Heart left ventricle (tissue), 16 donors: ENCODE data around the gene GRIK1. TPM values are rescaled to one million over a fixed set of nuclear protein-coding genes. Genes with fewer than 3 reads are reported as not detected.

ENCODE experiments used
- ATAC-seq, 4 donors: fragments of 200-7000 bp; cut with Tn5 transposase; one replicate each; pipeline ENCODE4 v1.9.1; 2020 to 2022; ENCODE audit warnings: moderate library complexity in 4 of 4, mild to moderate bottlenecking in 3 of 4, moderate number of reproducible peaks in 1 of 4
- DNase-seq, 5 donors: peaks; one replicate each; pipeline ENCODE4 v3.0.0-alpha.2; 2020
- H3K27ac ChIP-seq, 12 donors: fragments of 200-600 bp; sonication (generic) in 4 of 12; one replicate each; pipeline versions ENCODE4 v1.5.0 to v1.8.0; 2016 to 2022; ENCODE audit warnings: mild to moderate bottlenecking in 2 of 12
- H3K27me3 ChIP-seq, 9 donors: fragments of 200-600 bp; sonication (generic) in 2 of 9; one replicate each; pipeline versions ENCODE4 v1.5.1 to v1.8.0; 2016 to 2022; ENCODE audit warnings: mild to moderate bottlenecking in 3 of 9
- H3K36me3 ChIP-seq, 9 donors: fragments of 200-600 bp; sonication (generic) in 2 of 9; one replicate each; pipeline versions ENCODE4 v1.5.0 to v1.8.0; 2018 to 2022; ENCODE audit warnings: mild to moderate bottlenecking in 2 of 9
- H3K4me1 ChIP-seq, 12 donors: fragments of 200-600 bp; sonication (generic) in 4 of 12; one replicate each; pipeline versions ENCODE4 v1.5.0 to v1.8.0; 2016 to 2022; ENCODE audit warnings: mild to moderate bottlenecking in 3 of 12
- H3K4me3 ChIP-seq, 12 donors: fragments of 200-600 bp; sonication (generic) in 4 of 12; one replicate each; pipeline versions ENCODE4 v1.5.0 to v1.8.0; 2017 to 2022; ENCODE audit warnings: mild to moderate bottlenecking in 9 of 12, moderate library complexity in 4 of 12
- H3K9me3 ChIP-seq, 12 donors: fragments of 200-600 bp; sonication (generic) in 4 of 12; one replicate each; pipeline versions ENCODE4 v1.5.0 to v1.8.0; 2016 to 2022; ENCODE audit warnings: mild to moderate bottlenecking in 1 of 12
- CTCF ChIP-seq, 12 donors: fragments of 200-600 bp; sonication (generic) in 4 of 12; IDR thresholded peaks; one replicate each; pipeline versions ENCODE4 v1.5.0 to v1.8.0; 2018 to 2022; ENCODE audit warnings: antibody characterized with exemption in 12 of 12, mild to moderate bottlenecking in 5 of 12
- POLR2A ChIP-seq, 2 donors: fragments of 450-650 bp; IDR thresholded peaks; one replicate each; pipeline ENCODE4 v1.6.1; 2017; ENCODE audit warnings: antibody characterized with exemption in 2 of 2, mild to moderate bottlenecking in 2 of 2, moderate library complexity in 2 of 2
- WGBS, 4 donors: extraction: QIAGEN DNeasy Blood & Tissue Kit in 2 of 4; methylation state at CpG; one replicate each; pipeline versions ENCODE4 v1.1.5 to v1.1.7; 2013 to 2018; 5-methylcytosine and 5-hydroxymethylcytosine counted together
- intact Hi-C, 10 donors: fragments of 100-400 bp; cut with DNase I; formaldehyde crosslinking; loops; one replicate each; pipeline versions ENCODE4 v1.11.1 to v1.14.2; 2022
- polyA plus RNA-seq, 2 donors: library from polyadenylated mRNA; stranded (reverse); fragments of 200-250 nt; gene quantifications; one replicate each; pipeline ENCODE4 v1.2.3, GENCODE V29; 2013
- total RNA-seq, 9 donors: library from RNA; depleted of rRNA in 2 of 9; stranded (reverse); fragments of >200 nt in 2 of 9; fragmentation: NEBNext Ultra II Directional in 3 of 9; extraction: Animal tissue kit (Norgen Biotek cat#: 25700) in 3 of 9; gene quantifications; one replicate each; pipeline versions ENCODE4 v1.1.0 to v1.2.4, GENCODE V29; 2016 to 2023
- donor health status: ischemic (EF 13 %, LVEDD 7.1; RV severe dilation, severe dysfunction).
- donor health status: healthy with polysubstance abuse.
- donor health status: DM: no; HTN: yes; CAD: no.
- donor health status: DM: no; HTN: no; CAD: no.
- donor health status: ischemic (EF 25% LVEDD 6.9; RV normal size, moderate dysfunction).
- donor health status: ischemic (EF 25% LVEDD 5.7; RV mildly dilated, moderate dysfunction).
- donor health status: healthy.
- donor health status: DM: yes; HTN: yes; CAD: no.
- donor health status: ischemic (EF 35%, LVEDD 5.7; RV mildly dilated, moderate dysfunction).
- donor health status: nonischemic (EF 11% LVEDD 7.7; RV severe dilation, severe dysfunction).
- donor health status: DM: yes; HTN: yes; CAD: no.
- donor health status: PGD.
- donor health status: ischemic (EF 29% LVEDD 5.4; RV normal size, mild dysfunction).
- donor health status: nonischemic (EF 23%, LVEDD 6.1; RV moderate dilation, normal function).

GRIK1 gene
- total and polyA plus RNA-seq, 11 donors, result 0.12 TPM; not detected in 10

GRCh38 chr21:29637134-29637533 lies 302.7 kb downstream of the GRIK1 start:
- no peak overlapping the region for H3K27ac ChIP-seq
- TF ChIP-seq POLR2A (IDR thresholded peaks at IDR 0.05) (no peak), CTCF (IDR thresholded peaks at IDR 0.05) (no peak)
- no peaks in the 10 kb centered on the region for H3K27me3 ChIP-seq
- intact Hi-C loops, result no loop called here
- no peaks in the 10 kb centered on the region for H3K9me3 ChIP-seq
- H3K36me3 ChIP-seq, result no peaks in the 10 kb centered on the region
- 79 to 87% (median 83%) methylated on average over 4 of the region's 4 CpGs for WGBS, 4 donors
- peaks cover 0 to 15% (median 0%) of the 10 kb centered on the region in 12 donors for H3K4me1 ChIP-seq
- no peak overlapping the region for H3K4me3 ChIP-seq
- ATAC-seq, result peak in 3 of 4 donors; percentile 50 to 64 (median 60)
- DNase-seq, result no peak

GRCh38 chr21:29634418-29634817 lies 305.4 kb downstream of the GRIK1 start:
- Histone ChIP-seq H3K9me3 (no peaks in the 10 kb centered on the region), H3K4me3 (no peak overlapping the region), H3K27ac (no peak overlapping the region), H3K4me1 (peaks cover 0 to 11% (median 0%) of the 10 kb centered on the region in 12 donors), H3K36me3 (no peaks in the 10 kb centered on the region), H3K27me3 (no peaks in the 10 kb centered on the region)
- intact Hi-C loops, result no loop called here
- no peak for ATAC-seq
- WGBS, 4 donors, result 61 to 77% (median 73%) methylated on average over 4 of the region's 4 CpGs
- no peak for DNase-seq
- no peak for TF ChIP-seq POLR2A (IDR thresholded peaks at IDR 0.05)
- TF ChIP-seq CTCF (IDR thresholded peaks at IDR 0.05), result no peak

DNA sequence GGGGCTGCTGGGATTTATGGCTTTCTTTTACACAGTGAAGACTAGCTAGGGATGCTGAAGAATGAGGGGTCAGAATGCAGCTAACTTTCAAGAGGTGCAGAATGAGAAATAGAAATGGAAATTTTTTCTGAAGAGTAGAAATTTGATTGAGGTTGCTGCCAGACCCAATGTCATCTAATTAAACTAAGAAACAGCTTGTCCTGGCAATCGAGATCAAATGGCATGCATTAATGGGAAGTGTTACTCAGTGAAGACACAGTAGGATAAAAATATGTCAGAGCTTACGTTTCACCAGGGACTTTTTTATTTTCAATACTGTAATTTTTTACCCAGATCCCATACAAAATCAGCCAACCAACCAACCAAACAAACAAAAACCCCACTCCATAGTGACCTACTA lies 306.0 kb downstream of the GRIK1 start:
- WGBS, 4 donors, result 78 to 83% (median 82%) methylated on average over 2 of the region's 2 CpGs
- peaks cover 0 to 4% (median 0%) of the 10 kb centered on the region in 12 donors for H3K4me1 ChIP-seq
- ATAC-seq (no peak), DNase-seq (no peak)
- no peaks in the 10 kb centered on the region for H3K9me3 ChIP-seq
- H3K27me3 ChIP-seq, result no peaks in the 10 kb centered on the region
- H3K36me3 ChIP-seq, result no peaks in the 10 kb centered on the region
- intact Hi-C loops, result no loop called here
- TF ChIP-seq CTCF (IDR thresholded peaks at IDR 0.05) (no peak), POLR2A (IDR thresholded peaks at IDR 0.05) (no peak)
- H3K27ac ChIP-seq, result no peak overlapping the region
- no peak overlapping the region for H3K4me3 ChIP-seq

GRCh38 chr21:29630441-29630840 lies 309.4 kb downstream of the GRIK1 start:
- no peaks in the 10 kb centered on the region for H3K27me3 ChIP-seq
- WGBS, 4 donors, result 89 to 94% (median 90%) methylated on average over 3 of the region's 3 CpGs
- intact Hi-C loops, result no loop called here

More at GRCh38 chr21:29630441-29630840, 309.4 kb downstream of the GRIK1 start:
- TF ChIP-seq CTCF (IDR thresholded peaks at IDR 0.05) (no peak), POLR2A (IDR thresholded peaks at IDR 0.05) (no peak)
- ATAC-seq (no peak), DNase-seq (no peak)
- Histone ChIP-seq H3K36me3 (no peaks in the 10 kb centered on the region), H3K27ac (no peak overlapping the region), H3K4me3 (no peak overlapping the region), H3K9me3 (no peaks in the 10 kb centered on the region), H3K4me1 (no peaks in the 10 kb centered on the region)
